ENCODE results near the gene PKP4.

The PKP4 gene

DNA sequence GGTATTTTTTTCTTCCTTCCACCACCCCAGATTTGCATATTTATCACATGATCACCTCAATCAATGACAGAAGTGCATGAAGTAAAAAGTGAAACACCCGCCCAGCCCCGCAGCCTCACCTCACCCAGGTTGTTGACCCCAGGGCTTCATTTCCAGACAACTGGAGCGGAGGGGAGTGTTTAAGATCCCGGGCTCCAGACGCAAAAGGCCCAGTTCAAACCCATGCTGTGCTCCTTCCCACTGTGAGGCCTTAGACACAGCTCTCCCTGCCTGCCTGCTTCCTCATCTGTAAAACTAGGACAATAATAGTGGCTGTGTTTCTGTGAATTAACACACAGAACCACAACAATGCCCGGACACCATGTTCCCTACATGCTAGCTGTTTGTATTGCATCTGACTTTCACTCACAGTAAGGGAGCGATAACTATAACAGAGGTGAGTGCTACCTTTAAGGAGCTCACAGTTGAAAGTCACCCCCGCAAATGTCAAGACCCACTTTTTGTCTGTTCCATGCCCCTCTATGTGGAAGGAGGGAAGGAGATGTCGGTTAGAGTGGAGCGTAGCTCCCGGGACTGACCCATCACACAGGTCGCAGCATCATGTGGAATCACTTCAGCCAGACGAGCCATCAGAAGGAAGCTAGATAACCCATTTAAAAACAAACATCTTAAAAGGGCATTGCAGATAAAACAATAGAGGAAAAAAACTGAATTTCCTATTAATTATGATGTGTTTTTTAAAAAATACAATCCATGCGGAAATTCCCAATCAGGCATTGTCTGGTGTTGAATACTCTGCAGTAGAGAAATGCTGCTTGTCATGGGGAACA is 260.8 kb downstream of the PKP4 start:
- H3K4me1 ChIP-seq (ENCODE audit: insufficient read depth, low read length): no peaks in the 10 kb centered on the region
- no peak overlapping the region for H2AFZ ChIP-seq (ENCODE audit: low read depth, low read length)
- H3K4me2 ChIP-seq (ENCODE audit: insufficient read depth, low read length): no peak overlapping the region
- ATAC-seq (ENCODE audit: insufficient read depth, low read depth) (no peak), DNase-seq (no peak)
- peaks cover 4% of the 10 kb centered on the region for H3K9me3 ChIP-seq (ENCODE audit: insufficient read depth, low read length, severe bottlenecking)
- H3K9ac ChIP-seq (ENCODE audit: low read depth, low read length): no peak overlapping the region
- no peaks in the 10 kb centered on the region for H3K36me3 ChIP-seq (ENCODE audit: insufficient read depth, low read length)
- H3K27ac ChIP-seq (ENCODE audit: low read length): no peak overlapping the region
- TF ChIP-seq, protein P1, sequence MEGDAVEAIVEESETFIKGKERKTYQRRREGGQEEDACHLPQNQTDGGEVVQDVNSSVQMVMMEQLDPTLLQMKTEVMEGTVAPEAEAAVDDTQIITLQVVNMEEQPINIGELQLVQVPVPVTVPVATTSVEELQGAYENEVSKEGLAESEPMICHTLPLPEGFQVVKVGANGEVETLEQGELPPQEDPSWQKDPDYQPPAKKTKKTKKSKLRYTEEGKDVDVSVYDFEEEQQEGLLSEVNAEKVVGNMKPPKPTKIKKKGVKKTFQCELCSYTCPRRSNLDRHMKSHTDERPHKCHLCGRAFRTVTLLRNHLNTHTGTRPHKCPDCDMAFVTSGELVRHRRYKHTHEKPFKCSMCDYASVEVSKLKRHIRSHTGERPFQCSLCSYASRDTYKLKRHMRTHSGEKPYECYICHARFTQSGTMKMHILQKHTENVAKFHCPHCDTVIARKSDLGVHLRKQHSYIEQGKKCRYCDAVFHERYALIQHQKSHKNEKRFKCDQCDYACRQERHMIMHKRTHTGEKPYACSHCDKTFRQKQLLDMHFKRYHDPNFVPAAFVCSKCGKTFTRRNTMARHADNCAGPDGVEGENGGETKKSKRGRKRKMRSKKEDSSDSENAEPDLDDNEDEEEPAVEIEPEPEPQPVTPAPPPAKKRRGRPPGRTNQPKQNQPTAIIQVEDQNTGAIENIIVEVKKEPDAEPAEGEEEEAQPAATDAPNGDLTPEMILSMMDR (IDR thresholded peaks at IDR 0.05; ENCODE audit: borderline replicate concordance, extremely low read depth, low read length, poor library complexity, severe bottlenecking): no peak
- no peak for TF ChIP-seq EZH2 (IDR thresholded peaks at IDR 0.05; ENCODE audit: borderline replicate concordance, low read depth, low read length, severe bottlenecking)
- H4K20me1 ChIP-seq (ENCODE audit: insufficient read depth, low read length): no peaks in the 10 kb centered on the region
- no peak overlapping the region for H3K4me3 ChIP-seq (ENCODE audit: low read depth in 1 of 2, low read length in 2 of 2)
- H3K27me3 ChIP-seq (ENCODE audit: insufficient read depth, low read length, poor library complexity): no peaks in the 10 kb centered on the region
- no peaks in the 10 kb centered on the region for H3K79me2 ChIP-seq (ENCODE audit: insufficient read depth, low read length)

DNA sequence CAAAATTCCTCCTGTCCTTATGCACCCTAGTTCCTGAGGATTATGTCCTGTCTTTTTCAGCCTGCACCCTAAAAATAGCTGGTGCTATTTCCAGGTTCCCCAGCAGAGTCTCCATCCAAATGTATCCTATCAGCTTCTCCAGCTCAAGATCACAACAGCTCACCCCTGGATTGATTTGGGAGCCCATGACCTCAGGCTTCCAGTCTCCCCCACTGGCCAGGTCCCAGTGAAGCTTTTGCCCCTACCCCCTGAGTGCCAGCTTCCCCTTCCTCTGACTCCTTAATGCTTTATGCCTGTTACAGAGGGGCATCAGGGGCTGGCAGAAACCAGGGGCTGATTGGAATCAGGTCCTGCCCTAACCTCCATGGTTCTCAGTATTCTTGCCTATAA is 261.4 kb downstream of the PKP4 start:
- Histone ChIP-seq H3K9ac (ENCODE audit: low read depth, low read length) (no peak overlapping the region), H3K4me2 (ENCODE audit: insufficient read depth, low read length) (no peak overlapping the region), H3K27me3 (ENCODE audit: insufficient read depth, low read length, poor library complexity) (no peaks in the 10 kb centered on the region), H3K36me3 (ENCODE audit: insufficient read depth, low read length) (no peaks in the 10 kb centered on the region), H3K27ac (ENCODE audit: low read length) (no peak overlapping the region), H3K4me3 (ENCODE audit: low read depth in 1 of 2, low read length in 2 of 2) (no peak overlapping the region), H2AFZ (ENCODE audit: low read depth, low read length) (no peak overlapping the region), H3K9me3 (ENCODE audit: insufficient read depth, low read length, severe bottlenecking) (peaks cover 4% of the 10 kb centered on the region), H4K20me1 (ENCODE audit: insufficient read depth, low read length) (no peaks in the 10 kb centered on the region), H3K79me2 (ENCODE audit: insufficient read depth, low read length) (no peaks in the 10 kb centered on the region), H3K4me1 (ENCODE audit: insufficient read depth, low read length) (no peaks in the 10 kb centered on the region)
- DNase-seq: no peak
- TF ChIP-seq, protein P1 (IDR thresholded peaks at IDR 0.05; ENCODE audit: borderline replicate concordance, extremely low read depth, low read length, poor library complexity, severe bottlenecking): no peak
- no peak for ATAC-seq (ENCODE audit: insufficient read depth, low read depth)

DNA sequence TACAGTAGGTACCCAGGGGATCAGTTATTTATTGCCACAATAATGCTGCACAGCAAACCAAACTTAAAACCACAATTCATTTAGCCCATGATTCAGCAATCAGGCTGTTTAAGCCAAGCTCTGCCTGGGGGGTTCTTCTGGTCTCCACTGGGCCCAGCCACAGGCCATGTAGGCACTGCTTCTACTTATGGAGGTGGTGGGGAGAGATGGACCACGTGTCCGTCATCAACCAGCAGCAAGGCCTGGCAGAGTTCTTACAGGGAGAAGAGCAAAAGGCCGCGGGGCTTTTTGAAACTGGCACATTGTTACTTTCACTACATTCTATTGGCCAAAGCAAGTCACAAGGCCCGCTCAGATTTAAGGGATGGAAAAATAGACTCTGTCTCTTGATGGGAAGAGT is 262.1 kb downstream of the PKP4 start:
- H3K36me3 ChIP-seq (ENCODE audit: insufficient read depth, low read length): no peaks in the 10 kb centered on the region
- no peaks in the 10 kb centered on the region for H4K20me1 ChIP-seq (ENCODE audit: insufficient read depth, low read length)
- no peaks in the 10 kb centered on the region for H3K79me2 ChIP-seq (ENCODE audit: insufficient read depth, low read length)
- H3K9ac ChIP-seq (ENCODE audit: low read depth, low read length): no peak overlapping the region
- no peaks in the 10 kb centered on the region for H3K4me1 ChIP-seq (ENCODE audit: insufficient read depth, low read length)
- ATAC-seq (ENCODE audit: insufficient read depth, low read depth) (no peak), DNase-seq (no peak)
- H3K4me2 ChIP-seq (ENCODE audit: insufficient read depth, low read length): no peak overlapping the region
- peaks cover 4% of the 10 kb centered on the region for H3K9me3 ChIP-seq (ENCODE audit: insufficient read depth, low read length, severe bottlenecking)
- no peak overlapping the region for H2AFZ ChIP-seq (ENCODE audit: low read depth, low read length)
- no peaks in the 10 kb centered on the region for H3K27me3 ChIP-seq (ENCODE audit: insufficient read depth, low read length, poor library complexity)
- TF ChIP-seq EZH2 (IDR thresholded peaks at IDR 0.05; ENCODE audit: borderline replicate concordance, low read depth, low read length, severe bottlenecking): no peak
- TF ChIP-seq, protein P1 (IDR thresholded peaks at IDR 0.05; ENCODE audit: borderline replicate concordance, extremely low read depth, low read length, poor library complexity, severe bottlenecking): no peak
- no peak overlapping the region for H3K27ac ChIP-seq (ENCODE audit: low read length)
- no peak overlapping the region for H3K4me3 ChIP-seq (ENCODE audit: low read depth in 1 of 2, low read length in 2 of 2)
